EH (cell line): ENCODE results near the gene SYNGR1.

ENCODE experiments used
- DNase-seq: peaks from one replicate; pipeline ENCODE4 v3.0.0-alpha.2; 2015; ENCODE audit warnings: low read depth

SYNGR1 gene

DNA sequence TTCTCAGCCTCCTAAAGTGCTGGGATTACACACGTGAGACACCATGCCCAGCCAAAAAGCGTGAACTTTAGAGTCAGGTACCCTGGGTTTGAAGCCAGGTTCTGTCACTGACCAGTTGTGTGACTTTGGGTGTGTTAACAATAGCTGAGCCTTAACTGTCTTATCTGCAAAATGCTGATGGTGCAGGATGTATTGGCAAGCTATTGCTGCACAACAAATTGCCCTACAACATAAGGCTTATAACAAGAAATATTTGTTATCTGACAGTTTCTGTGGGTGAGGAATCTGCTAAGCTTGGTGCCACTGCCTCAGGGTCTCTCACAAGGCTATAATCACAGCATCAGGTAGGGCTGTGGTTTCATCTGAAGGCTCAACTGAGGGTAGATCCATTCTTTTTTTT lies 21.9 kb downstream of the SYNGR1 start:
- DNase-seq = no peak

DNA sequence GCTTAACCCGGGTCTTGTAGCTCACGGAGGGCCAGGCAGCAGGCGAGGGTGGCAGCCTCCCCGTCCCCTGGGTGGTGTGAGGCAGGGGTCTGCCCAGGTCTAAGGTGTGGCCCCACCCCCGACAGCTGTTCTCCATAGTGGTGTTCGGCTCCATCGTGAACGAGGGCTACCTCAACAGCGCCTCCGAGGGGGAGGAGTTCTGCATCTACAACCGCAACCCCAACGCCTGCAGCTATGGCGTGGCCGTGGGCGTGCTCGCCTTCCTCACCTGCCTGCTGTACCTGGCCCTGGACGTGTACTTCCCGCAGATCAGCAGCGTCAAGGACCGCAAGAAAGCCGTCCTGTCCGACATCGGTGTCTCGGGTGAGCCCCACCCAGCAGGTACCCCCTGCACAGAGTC lies 24.4 kb downstream of the SYNGR1 start:
- no peak for DNase-seq

DNA sequence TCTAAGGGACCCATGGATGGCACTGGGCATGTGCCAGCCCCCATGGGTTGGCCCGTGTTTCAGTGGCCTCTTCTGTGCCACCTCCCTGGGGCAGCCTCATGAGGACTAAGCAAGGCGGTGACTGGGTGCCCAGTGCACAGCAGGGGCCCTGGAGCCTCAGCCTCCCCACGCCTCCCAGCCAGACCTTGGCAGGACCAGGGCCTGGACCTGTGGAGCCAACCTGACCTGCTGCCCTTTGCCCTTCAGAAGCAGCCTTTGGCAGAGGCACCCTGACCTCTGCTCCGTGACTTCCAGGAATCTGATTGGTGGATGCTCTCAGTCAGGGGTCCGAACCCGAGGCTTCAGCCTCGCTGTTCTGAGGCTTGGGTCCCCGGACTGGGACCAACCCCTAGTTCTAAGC lies 25.0 kb downstream of the SYNGR1 start:
- no peak for DNase-seq

DNA sequence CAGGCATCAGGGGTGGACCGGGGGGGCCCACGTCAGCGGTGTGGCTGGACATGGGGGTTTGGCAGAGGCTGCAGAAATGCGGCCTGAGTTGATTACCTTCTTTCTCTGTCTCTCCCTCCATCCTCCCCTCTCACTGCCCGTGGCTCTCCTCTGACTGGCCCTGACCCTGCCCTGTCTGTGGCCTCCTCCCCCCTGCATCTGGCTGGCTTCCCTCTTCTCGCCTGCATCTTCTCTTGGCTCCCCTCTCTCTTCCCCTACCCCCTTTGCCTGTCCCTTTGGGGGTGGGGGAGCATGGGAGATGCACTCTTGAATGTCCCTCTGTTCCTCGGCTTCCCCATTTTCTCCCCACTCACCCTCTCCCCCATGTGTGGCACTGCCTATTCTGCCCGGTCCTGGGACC lies 25.9 kb downstream of the SYNGR1 start:
- DNase-seq = no peak

DNA sequence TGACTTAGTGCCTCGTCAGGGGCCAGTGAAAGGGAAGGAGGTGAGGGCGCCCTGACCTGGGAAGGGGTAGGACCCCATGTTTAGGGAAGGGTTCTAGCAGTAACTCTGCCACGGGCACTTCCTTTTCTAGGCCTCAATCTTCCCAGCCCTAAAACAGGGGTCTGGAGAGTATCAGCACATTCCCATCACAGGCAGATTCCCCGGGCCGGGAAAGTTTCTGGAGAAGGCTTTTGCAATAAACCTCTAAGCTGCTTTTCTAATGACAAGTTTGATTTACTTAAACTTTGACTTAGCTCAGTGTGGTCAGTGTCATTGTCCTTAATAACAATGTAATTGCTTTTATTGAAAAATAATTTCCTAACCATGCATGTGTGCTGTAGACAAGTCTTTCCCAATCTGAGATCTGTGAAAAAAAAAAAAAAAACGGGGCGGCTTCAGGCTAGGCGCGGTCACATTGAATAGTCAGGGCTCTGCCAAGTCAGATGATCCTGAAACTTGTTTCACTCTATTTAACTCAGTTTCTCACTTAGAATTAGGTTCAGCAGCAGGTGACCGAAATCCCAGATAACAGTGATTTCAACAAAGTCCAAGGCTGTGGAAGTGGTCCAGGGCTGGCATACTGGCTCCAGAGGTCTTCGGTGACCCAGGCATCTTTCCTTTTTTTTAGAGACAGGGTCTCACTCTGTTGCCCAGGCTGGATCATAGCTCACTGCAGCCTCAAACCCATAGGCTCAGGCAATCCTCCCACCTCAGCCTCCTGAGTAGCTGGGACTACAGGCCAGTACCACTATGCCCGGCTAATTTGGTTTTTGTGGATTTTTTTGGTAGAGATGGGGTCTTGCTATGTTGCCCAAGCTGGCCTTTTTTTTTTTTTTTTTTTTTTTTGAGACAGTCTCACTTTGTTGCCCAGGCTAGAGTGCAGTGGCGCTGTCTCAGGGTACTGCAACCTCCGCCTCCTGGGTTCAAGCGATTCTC lies 30.3 kb downstream of the SYNGR1 start:
- DNase-seq = no peak

DNA sequence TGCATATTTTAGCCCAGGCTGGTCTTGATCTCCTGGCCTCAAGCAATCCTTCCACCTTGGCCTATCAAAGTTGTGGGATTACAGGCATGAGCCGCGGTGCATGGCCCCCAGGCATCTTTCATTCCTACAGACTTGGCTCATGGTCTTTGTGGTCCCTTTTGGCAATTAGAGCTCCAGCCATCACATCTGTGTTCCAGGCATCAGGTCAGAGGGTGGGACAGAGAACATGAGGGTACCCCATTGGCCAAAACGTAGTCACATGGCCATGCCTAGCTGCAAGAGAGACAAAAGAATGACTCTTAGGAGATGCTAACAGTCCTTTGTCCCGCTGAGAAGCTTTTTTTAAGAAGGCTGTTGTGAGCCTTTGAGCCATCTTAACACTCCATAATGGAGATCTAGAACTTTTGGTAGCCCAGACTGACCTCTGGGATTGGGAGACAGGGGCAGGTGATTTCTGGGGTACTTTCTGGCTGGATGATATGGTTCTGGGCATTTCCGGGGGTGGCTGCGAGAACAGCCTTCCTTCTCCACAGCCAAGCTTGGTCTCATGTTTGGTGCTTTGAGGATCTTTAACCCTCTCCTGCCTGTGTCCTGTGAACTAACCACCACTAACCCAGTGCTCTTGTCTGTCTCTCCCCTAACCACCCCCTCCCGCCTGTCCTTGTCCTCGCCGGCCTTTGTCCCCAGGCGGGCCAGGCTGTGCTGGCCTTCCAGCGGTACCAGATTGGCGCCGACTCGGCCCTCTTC lies 31.4 kb downstream of the SYNGR1 start:
- DNase-seq = peak; percentile 56

DNA sequence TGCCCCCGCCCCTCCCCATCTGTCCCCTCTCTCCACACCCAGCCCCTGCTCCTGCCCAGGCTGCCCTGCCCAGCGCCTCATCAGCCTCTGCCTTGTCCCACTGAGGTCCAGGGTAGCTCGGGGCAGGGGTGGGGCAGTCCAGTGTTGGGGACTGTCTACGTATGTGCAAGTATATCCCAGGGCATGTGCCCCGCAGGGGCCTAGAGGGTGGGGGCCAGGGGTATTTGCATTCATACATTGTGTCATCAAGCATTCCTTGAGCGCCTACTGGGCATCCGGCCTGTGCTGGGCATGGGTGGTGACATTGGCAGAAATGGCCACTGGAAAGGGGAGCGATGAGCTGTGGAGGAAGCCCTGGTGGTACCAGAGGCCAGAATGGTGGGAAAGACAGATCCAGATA lies 32.1 kb downstream of the SYNGR1 start:
- DNase-seq = no peak

DNA sequence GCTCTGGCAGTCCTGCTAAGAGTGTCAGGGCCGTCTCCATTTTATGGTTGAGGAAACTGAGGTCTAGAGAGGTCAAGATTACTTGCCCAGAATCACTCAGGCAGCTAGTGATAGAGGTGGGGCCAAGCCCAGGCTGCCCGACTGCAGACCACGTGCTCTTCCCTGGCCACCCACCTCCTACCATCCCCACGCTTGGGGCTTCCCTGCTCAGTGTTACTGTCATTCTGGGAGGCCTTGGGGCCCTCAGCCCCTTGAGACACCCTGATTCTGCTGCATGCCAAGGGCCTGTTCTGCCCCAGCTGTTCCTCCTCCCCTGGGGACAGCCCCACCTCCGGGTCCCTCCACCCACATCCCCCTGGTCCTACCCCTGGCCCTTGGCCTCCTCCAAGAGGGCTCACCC lies 32.6 kb downstream of the SYNGR1 start:
- no peak for DNase-seq

DNA sequence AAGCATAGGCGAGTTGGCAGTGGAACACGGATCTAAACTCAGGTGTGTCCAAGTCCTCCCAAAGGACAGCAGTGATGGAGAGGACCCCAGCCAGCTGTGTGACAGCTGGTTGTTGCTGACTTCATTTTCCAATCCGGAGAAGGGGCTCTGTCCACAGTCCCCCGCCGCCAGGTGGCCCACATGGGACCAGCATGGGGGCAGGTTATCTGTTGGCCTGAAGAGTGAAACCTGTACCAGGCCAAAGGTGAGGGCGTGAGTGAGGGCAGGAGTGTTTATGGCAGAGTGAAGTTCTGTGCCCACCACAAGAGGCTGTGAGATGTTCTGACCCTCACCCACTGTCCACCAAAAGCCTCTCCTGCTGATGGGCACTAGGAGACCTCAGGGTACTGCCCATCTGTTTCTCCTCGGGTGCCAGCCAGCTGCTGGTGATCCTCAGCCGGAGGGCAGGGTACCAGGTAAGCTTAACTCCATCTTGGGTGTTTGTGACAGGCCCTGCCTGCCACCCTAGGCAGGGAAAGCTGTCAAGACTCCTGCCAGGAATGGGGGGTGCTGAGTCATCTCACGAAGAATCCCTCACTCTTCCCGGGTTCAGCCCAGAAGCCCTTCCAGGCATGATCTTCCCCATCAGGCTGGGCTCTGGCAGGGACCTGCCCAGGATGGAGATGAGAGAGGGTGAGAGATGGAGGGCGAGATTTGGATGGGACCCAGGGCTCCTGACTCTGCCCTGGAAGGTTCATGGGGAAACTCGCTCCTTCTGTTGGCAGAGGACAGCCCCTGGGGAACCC lies 34.2 kb downstream of the SYNGR1 start:
- peak; percentile 78 for DNase-seq

DNA sequence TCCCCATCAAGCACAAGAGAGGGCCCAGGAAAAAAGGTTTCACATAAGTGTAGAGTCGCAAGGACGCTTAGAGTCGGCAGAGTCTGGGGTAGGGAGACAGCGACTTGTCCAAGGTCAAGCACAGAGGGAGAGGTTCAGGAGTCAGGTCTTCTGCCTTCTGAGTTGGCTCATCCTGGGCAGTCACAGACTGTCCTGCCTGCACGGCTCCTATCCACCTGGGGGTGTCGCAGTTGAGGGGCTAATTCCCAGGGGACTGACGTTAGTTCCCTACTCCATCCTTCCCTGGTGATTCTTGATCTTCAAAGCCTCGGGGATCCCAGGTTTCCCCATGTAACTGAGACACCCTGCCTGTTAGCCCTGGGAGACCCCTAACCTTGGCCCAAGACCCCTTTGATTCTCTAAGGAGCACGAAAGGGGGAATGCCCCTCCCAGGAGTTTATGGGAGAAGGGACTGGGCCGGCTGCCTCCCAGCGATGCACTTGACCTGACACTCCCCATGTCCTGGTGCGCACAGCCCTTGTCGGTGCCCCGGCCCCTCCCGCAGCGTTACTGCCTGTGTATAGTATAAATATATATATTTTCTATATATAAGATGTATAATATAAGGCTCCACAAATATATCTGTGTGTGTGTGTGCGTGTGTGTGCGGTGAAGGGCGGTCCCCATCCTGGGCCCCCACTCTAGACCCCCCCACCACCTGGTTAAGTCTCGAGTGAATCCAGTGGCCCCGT lies 35.1 kb downstream of the SYNGR1 start:
- peak; percentile 41 for DNase-seq

DNA sequence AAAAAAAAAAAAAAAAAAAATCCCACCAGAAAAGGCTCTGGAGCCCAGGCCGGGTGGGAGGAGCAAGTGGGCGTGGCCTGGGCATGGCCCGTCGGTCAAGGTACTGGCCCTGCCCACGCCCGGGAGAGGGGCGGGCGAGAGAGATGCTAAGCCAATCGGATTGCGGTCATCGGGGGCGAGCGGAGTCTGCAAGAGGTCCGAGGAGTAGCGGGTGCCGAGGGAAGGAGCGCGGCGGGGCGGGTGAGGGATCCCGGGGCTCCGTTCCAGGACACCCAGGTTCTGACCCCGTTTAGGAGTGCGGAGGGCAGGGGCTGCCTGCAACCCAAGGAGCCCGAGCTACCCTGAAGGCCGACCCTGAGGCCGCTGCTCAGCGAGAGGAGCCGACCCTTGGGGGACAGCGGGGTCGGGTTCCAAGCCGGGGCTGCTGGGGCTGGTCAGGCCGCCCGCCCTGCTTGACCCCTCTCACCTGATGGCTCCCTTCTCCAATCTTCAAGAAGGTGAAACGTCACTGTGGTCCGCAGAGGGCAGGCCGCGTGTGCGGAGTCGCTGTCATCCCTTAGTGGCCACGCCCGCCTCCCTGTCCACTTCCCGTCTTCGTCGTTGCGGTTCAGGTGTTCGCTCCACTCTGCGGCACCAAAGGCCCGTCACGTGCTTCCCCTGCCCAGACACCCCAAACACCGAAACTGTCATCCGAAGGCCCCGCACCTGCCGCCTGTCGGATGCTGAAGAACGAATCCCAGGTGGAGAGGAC lies 38.6 kb downstream of the SYNGR1 start:
- peak; percentile 89 for DNase-seq

DNA sequence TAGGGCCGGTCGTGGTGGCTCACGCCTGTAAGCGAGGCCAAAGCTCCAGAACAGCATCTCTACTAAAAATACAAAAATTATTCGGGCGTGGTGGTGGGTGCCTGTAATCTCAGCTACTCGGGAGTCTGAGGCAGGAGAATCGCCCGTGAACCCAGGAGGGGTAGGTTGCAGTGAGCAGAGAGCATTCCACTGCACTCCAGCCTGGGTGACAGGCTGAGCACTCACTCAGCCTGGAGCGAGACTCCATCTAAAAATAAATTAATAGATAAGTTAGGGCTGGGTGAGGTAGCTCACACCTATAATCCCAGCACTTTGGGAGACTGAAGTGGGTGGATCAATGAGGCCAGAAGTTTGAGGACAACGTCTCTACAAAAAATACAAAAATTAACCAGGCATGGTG lies 39.6 kb downstream of the SYNGR1 start:
- no peak for DNase-seq

DNA sequence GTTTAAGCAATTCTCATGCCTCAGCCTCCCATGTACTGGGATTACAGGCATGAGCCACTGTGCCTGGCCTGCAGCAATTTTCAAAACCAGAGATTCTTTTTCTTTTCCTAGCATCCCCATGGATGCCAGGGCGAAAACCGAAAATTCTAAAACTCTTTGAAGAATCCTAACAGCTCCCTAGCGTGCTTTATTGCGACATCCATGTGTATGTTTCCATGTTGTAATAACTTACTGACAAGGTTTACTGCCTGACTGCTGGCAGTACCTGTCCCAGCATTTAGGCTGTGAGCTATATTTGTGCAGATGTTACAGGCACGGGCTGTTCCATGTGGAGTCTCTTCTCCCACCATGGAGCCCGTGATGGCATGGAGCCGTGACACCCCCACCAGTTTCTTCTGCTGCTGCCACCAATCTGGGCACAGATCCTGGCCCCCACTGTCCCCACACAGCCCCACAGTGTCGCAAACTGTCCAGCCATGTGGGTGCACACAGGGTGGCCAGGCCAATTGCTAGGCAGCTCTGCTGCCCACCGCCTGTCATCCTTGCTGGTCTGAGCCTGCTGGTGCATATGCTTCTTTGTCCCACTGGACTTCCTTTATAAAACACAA lies 42.7 kb downstream of the SYNGR1 start:
- DNase-seq = no peak

DNA sequence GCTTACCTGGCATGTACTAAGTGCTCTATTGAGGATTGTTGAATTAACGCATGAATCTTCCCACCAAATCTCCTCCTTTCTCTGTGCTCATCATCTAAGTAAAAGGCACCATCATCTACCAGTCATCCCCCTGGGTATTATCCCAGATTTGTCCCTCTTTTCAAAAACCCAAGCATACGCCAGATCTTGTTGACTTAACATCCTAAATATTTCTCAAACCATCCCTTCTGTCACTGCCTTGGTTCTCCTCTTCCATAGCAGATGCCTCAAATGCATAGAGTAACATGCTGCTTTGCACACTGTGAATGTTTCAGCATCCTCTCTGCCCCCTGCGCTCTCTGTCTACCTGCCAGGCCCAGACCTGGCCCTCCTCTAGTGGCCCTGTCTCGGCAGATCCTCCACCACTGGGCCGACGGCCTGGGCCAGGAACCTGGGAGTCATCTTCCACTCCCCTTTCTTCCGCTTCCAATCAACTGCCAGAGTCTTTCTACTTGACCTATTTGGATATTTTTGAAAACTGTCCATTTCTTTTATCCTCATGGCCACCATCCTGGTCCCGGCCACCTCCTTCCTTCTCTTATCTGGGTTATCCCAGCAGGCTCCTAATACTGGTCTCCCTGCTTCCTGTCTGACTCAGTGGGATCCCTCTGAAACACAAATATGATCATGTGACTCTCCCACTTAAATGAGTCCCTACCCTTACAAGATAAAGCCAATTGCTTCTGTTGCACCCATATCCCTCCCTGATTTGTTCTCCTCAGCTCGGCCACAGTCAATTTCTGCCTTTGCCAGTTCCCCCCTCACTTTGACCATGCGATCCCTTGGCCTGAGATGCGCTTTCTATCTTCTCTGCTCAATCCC lies 46.4 kb downstream of the SYNGR1 start:
- peak; percentile 25 for DNase-seq

DNA sequence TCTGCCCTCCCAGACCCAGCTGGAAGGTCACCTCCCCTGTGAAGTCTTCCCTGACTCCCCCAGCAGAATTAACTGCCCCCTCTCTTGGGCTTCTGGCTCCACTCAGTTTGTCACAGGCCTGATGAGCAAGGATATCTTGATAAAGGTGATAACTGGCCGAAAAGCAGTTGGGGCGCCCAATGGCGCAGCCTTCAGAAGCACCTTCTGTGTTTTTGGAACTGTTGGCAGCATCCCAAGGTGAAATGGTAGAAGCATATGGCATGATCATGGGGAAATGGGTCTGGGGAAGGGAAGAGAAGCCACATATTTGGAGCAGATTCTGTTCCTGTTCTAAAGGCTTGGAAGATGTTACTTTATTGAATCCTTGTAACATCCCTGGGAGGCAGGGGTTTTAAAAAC lies 47.0 kb downstream of the SYNGR1 start:
- DNase-seq = no peak

DNA sequence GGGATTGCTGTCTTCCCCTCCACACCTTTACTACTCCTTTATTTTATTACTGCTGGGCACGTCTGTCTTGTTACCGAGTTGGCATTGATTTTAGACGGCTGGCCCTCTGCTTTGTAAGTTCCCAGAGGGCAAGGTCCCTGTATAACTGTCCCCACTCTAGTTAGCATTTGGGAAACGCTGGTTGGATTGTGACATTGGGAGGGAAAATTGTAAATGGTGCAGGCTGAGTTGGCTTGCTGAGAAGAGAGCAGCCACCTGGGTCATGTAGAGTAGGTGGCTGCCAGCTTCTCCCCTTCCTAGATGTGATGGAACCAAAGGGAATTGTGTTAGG lies 51.5 kb downstream of the SYNGR1 start:
- DNase-seq = no peak

DNA sequence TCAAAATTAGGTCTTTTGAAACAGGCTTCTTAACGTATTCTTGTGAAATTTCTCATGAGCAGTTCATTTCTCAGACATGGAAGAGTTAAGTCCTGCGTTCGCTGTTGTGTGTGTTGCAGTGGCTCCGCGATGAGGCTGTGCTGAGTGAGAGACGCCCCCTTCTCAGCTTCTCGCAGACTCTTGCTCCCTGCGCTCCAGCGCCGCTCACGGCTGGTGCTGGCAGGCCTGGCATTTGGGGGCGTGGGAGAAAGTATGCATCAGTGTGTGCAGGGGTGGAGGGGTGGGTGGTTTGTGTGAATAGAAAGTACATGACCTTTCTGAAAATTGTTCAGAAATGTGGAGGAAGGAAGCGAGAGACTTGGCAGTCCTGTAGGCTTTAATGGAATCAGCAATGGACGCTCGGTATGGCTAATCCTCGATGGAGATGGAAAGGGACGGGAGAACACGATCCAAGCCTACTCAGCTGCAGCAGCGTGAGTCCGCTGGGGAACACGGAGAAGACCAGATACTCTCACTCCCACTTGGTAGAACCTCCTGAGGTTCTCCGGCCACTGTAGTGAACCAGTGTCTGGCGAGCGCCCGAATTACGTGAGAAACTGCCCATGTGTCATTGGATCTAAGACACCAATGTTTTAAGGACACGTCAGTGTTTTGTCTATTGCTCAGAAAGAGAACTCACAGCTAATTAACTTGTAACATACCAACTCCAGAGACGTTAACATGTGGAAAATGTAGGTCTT lies 55.7 kb downstream of the SYNGR1 start:
- DNase-seq = peak; percentile 48

DNA sequence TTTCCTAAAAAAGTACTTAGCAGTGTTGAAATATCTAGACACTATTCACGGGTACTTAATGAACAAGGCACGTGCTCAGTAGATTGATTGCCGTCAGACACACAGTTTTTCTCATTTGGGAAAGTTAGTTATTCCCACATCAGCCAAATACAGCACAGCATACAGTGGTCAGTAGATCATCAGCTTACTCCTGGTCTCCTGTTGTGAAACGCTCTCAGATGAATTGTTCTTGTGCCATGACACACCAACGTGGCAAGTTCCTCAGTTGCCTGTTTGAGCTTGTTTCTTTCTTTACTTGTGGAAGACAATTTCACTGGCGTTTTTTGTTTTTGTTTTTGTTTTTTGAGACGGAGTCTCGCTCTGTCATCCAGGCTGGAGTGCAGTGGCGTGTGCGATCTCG lies 58.4 kb downstream of the SYNGR1 start:
- DNase-seq = no peak

DNA sequence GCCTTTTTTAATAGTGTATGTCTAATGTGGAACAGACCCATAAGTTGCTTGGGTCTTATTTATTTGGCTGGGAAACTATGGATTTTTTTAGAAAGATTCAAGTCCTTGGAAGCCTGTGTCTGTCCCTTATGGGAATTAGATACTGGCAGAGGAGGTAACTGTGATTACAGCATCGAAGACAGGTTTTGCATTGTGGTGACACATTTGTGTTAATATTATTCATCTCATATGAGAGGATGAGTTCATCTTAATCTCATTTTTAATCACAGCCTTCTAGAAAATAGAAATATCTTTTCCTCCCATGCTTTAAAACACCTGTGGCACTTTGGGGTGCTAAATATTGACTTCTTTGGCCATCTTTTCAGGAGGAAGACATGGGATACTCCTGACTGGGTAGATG lies 59.0 kb downstream of the SYNGR1 start:
- DNase-seq = no peak
